Subcutaneous adipose tissue (tissue), 4 donors: ENCODE data around the gene CXCL8. TPM values are rescaled to one million over a fixed set of nuclear protein-coding genes. Genes with fewer than 3 reads are reported as not detected.

Experiments
- total RNA-seq, 4 donors: library from RNA; depleted of rRNA; stranded (reverse); fragments of >200 nt; gene quantifications; one replicate each; pipeline ENCODE4 v1.1.0, GENCODE V29; 2016
- TF ChIP-seq, protein P1 (sequence below): fragments of 450-650 bp; IDR thresholded peaks from one replicate; pipeline ENCODE4 v1.5.1; 2016; ENCODE audit warnings: low read depth, mild to moderate bottlenecking, control low read depth, antibody characterized with exemption, moderate library complexity

Gene CXCL8
- total RNA-seq, 4 donors from 2014 or later = 0.38 to 14.5 (median 3.5) TPM

- TF ChIP-seq, protein P1, sequence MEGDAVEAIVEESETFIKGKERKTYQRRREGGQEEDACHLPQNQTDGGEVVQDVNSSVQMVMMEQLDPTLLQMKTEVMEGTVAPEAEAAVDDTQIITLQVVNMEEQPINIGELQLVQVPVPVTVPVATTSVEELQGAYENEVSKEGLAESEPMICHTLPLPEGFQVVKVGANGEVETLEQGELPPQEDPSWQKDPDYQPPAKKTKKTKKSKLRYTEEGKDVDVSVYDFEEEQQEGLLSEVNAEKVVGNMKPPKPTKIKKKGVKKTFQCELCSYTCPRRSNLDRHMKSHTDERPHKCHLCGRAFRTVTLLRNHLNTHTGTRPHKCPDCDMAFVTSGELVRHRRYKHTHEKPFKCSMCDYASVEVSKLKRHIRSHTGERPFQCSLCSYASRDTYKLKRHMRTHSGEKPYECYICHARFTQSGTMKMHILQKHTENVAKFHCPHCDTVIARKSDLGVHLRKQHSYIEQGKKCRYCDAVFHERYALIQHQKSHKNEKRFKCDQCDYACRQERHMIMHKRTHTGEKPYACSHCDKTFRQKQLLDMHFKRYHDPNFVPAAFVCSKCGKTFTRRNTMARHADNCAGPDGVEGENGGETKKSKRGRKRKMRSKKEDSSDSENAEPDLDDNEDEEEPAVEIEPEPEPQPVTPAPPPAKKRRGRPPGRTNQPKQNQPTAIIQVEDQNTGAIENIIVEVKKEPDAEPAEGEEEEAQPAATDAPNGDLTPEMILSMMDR = no peak
Observed at GRCh38 chr4:73772363-73772762, 32.0 kb downstream of the CXCL8 start.

GRCh38 chr4:73776321-73776729, 36.0 kb downstream of the CXCL8 start:
- TF ChIP-seq, protein P1 = no peak

- TF ChIP-seq, protein P1 = no peak
Observed at GRCh38 chr4:73777612-73778011, 37.2 kb downstream of the CXCL8 start.

DNA sequence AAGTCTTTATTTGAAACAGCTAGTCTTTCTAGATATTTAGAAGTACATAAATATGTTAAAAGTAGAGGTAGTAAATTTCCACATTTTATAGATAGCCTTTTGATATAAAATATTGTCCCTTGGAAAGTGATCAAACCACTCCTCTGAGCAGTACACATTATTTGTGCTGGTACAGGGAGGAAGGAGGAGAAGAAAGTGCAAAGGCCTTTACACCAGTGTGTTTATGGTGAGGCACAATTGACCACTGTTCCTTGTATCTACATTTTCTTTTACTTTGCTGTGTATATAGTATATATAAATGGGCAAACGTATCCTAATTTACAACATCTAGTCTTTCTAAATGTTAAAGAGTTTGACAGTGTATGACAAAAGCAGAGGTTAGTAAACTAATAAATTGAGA, 39.9 kb downstream of the CXCL8 start:
- TF ChIP-seq, protein P1 = no peak

DNA sequence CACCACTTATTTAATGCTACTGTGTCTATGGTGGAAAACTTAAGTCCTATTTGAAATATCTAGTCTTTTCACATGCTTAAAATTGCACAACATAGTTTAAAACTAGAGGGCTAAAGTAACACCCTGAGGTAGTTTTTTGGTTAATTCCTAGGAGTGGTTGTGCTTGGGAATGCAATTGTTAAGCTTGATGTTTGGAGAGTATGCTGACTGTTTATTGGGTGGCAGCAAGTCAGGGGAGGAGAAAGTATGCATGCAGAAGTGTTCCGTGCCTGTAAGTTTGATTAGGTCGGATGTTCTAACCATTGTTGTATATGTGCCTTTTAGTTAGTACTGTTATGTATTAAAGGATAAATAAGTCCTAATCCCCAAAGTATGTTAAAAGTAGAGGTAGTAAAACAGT, 40.5 kb downstream of the CXCL8 start:
- TF ChIP-seq, protein P1 = no peak

DNA sequence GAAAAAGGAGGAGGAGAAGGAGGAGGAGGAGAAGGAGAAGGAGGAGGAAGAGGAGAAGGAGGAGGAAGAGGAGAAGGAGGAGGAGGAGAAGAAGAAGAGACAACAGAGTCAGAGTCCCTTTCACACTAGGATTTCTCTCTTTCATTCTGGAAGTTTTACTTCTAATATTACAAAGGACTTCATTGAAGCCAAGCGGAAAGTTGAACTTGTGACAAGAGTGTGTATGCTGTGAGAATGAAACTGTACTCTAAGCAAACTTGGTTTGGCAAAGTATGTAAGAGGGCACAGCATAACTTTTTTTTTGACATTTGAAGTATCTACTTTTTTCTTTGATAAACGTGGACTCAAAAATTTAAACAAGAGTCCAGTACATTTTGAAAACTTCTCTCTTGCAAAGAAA, 48.0 kb downstream of the CXCL8 start:
- TF ChIP-seq, protein P1 = no peak

Other genes starting within 250 kb of the CXCL8 start
- under 1 TPM in 1 of 4 donors, not detected in 3; 0.34 TPM for gene RASSF6, start 120.1 kb upstream of the CXCL8 start, total RNA-seq
- under 1 TPM in 1 of 4 donors, not detected in 3; 0.22 TPM for gene CXCL6, start 96.1 kb downstream of the CXCL8 start, total RNA-seq
- gene PF4V1, start 112.7 kb downstream of the CXCL8 start, total RNA-seq = not detected
- 1 to 10 TPM in 2 of 4 donors, not detected in 2; 1.5 to 1.8 TPM for gene CXCL1, start 128.8 kb downstream of the CXCL8 start, total RNA-seq
- not detected for gene PF4, start 241.5 kb downstream of the CXCL8 start, total RNA-seq
- gene PPBP, start 247.6 kb downstream of the CXCL8 start, total RNA-seq = 1 to 10 TPM in 1 of 4 donors, under 1 TPM in 1, not detected in 2; 0.88 to 4.6 TPM